Urinary bladder (tissue), 4 donors: ENCODE results near the gene MRGPRG. TPM values are rescaled to one million over a fixed set of nuclear protein-coding genes. Genes with fewer than 3 reads are reported as not detected.

Source experiments
- DNase-seq: peaks from one replicate; pipeline ENCODE4 v3.0.0-alpha.2; 2015; ENCODE audit errors: extremely low spot score
- H3K27ac ChIP-seq: one replicate; pipeline ENCODE4 v1.5.1; 2013; ENCODE audit warnings: low read depth, mild to moderate bottlenecking, moderate library complexity
- H3K36me3 ChIP-seq: one replicate; pipeline ENCODE4 v1.6.1; 2013; ENCODE audit warnings: mild to moderate bottlenecking, moderate library complexity; ENCODE audit not compliant: insufficient read depth
- H3K4me1 ChIP-seq: one replicate; pipeline ENCODE4 v1.6.1; 2013; ENCODE audit warnings: mild to moderate bottlenecking, moderate library complexity; ENCODE audit not compliant: insufficient read depth
- H3K4me3 ChIP-seq: one replicate; pipeline ENCODE4 v1.5.1; 2013; ENCODE audit warnings: low read depth, low read length
- WGBS: extraction: QIAGEN DNeasy Blood & Tissue Kit; methylation state at CpG from one replicate; pipeline ENCODE4 v1.1.7; 2013; 5-methylcytosine and 5-hydroxymethylcytosine counted together
- polyA plus RNA-seq: library from polyadenylated mRNA; stranded (reverse); fragments of 200-250 nt; gene quantifications from one replicate; pipeline ENCODE4 v1.2.3, GENCODE V29; 2013
- total RNA-seq: library from RNA; depleted of rRNA; stranded (reverse); fragments of >200 nt; gene quantifications from one replicate; pipeline ENCODE4 v1.2.3, GENCODE V29; 2014
- donor health status: healthy with polysubstance abuse.
- donor health status: healthy.

MRGPRG gene
- total and polyA plus RNA-seq, 2 donors = not detected

GRCh38 chr11:3206922-3207204, 11.8 kb downstream of the MRGPRG start:
- Histone ChIP-seq H3K4me1 (no peaks in the 10 kb centered on the region), H3K4me3 (no peak overlapping the region), H3K36me3 (no peaks in the 10 kb centered on the region), H3K27ac (no peak overlapping the region)
- WGBS = 100% methylated on average over 1 of the region's 1 CpG
- no peak for DNase-seq

- WGBS = 82% methylated on average over 8 of the region's 8 CpGs
- H3K4me3 ChIP-seq = no peak overlapping the region
- no peaks in the 10 kb centered on the region for H3K36me3 ChIP-seq
- DNase-seq = no peak
- H3K27ac ChIP-seq = no peak overlapping the region
- H3K4me1 ChIP-seq = no peaks in the 10 kb centered on the region
These were observed 12.3 kb downstream of the MRGPRG start for GRCh38 chr11:3206156-3206921.

GRCh38 chr11:3205261-3206155, 13.1 kb downstream of the MRGPRG start:
- 45% methylated on average over 16 of the region's 16 CpGs for WGBS
- Histone ChIP-seq H3K4me1 (no peaks in the 10 kb centered on the region), H3K27ac (no peak overlapping the region), H3K4me3 (no peak overlapping the region), H3K36me3 (no peaks in the 10 kb centered on the region)
- no peak for DNase-seq

GRCh38 chr11:3204141-3205015, 14.2 kb downstream of the MRGPRG start:
- Histone ChIP-seq H3K36me3 (no peaks in the 10 kb centered on the region), H3K27ac (no peak overlapping the region), H3K4me1 (no peaks in the 10 kb centered on the region), H3K4me3 (no peak overlapping the region)
- 87% methylated on average over 24 of the region's 24 CpGs for WGBS
- DNase-seq = no peak

DNA sequence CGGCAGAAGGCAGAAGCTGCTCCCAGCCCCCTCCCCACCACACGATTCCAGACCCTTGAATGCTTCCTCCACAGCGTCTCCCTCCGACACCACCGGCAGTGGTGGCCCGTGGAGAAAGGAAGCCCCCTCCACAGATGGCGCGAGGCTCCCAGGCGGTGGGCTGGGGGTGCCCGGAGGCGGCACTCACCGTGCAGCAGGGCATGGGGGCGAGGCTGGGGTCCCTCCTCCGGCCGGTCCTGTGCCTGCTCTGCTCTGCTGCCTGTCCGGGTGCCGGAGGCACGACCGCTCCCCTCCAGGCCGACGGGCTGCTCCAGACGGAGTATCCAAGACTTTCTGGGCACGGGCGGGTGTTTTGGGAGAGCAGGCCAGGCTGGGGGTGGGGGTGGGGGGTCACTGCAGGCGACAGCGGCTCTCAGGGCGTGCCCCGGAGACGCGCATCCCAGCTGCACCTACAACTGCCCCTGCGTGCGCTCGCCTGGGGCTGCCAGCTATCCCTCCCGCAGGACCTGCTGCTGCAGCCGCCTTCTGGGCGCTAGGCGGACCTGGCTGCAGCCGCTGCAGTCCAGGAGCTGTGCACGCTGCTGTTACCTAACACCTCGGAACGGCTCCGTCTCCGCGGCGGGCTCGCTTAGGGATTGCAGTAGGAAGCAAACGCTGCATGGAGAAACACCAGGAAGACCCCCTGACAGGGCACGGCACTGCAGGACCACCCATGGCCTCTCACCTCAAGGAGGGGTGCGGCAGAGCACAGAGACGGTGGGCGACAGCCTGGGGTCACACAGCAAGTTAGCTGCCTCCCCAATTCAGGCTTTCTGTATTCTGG, 15.2 kb downstream of the MRGPRG start:
- no peak for DNase-seq
- Histone ChIP-seq H3K27ac (no peak overlapping the region), H3K4me1 (no peaks in the 10 kb centered on the region), H3K36me3 (no peaks in the 10 kb centered on the region), H3K4me3 (no peak overlapping the region)
- WGBS = 3% methylated on average over 51 of the region's 51 CpGs

- Histone ChIP-seq H3K27ac (no peak overlapping the region), H3K4me1 (no peaks in the 10 kb centered on the region), H3K4me3 (no peak overlapping the region), H3K36me3 (no peaks in the 10 kb centered on the region)
- WGBS = 9% methylated on average over 17 of the region's 17 CpGs
- DNase-seq = no peak
These were observed 15.9 kb downstream of the MRGPRG start for GRCh38 chr11:3202759-3203158.

DNA sequence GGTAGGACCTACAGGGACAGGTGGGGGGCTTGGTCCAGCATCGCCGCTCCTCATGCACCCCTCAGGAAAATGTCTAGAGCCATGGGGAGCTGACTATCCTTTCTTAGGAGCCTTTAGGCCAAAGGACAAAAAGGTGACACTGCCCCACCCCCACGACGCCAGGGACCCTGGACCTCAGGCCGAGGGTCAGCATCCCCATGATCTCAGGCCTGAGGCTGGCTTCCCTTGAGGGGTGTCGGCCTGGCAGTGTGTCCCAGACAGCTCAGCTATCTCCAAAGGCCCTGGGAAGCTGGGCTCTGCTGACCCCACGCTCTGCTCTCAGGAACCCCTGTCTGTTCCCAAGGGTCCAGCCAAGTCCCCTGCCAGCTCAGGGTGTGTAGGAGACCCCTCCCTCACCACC, 16.3 kb downstream of the MRGPRG start:
- 71% methylated on average over 7 of the region's 7 CpGs for WGBS
- no peaks in the 10 kb centered on the region for H3K36me3 ChIP-seq
- DNase-seq = no peak
- no peaks in the 10 kb centered on the region for H3K4me1 ChIP-seq
- H3K27ac ChIP-seq = no peak overlapping the region
- H3K4me3 ChIP-seq = no peak overlapping the region

DNA sequence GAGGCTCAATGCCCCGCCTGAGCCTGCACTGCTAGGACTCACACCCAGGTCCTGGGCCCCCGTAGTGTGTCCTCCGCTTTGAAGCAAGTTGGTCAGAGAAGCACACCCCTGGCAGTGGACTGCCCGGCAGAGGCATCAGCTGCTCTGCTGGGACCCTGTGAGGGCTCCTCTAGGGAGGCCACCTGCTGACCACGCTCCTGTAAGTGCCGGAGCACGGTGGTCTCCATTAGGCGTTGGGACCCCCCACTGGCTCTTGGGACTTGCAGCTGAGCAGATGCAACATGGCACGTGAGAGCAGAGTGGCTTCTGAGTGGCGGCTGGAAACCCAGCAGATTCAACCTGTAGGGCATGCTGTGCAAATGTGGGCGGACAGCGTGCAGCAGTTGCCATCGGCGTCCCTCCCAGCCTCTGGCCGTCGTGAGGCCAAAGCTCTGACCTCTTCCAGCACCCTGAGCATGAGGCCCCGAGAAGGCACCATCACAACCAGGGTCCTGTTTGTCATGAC, 16.9 kb downstream of the MRGPRG start:
- Histone ChIP-seq H3K4me1 (no peaks in the 10 kb centered on the region), H3K4me3 (no peak overlapping the region), H3K36me3 (no peaks in the 10 kb centered on the region), H3K27ac (no peak overlapping the region)
- DNase-seq = no peak
- WGBS = 78% methylated on average over 17 of the region's 17 CpGs

DNA sequence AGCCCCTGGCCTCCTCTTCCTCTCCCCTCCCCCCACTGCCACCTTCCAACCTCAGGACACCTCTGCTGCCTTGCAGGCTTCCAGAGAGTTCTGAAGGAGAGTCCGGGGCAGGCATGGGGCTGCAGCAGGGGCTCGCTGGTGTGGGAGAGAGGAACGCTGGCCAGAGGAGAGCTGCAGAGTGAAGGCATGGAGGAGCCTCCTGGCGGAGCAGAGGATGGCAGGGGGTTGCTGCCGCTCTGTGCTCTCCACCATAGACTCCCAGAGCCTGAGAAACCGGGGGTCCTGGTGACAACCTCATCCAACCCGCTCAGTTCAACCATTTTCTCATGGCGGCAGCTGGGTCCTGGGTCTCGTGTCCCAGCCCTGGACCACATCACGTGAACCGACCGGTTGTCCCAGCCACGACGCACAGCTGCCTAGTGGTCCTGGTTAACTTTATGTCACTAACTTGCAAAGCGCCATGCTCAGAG, 17.5 kb downstream of the MRGPRG start:
- no peak overlapping the region for H3K4me3 ChIP-seq
- 80% methylated on average over 15 of the region's 15 CpGs for WGBS
- DNase-seq = no peak
- H3K4me1 ChIP-seq = no peaks in the 10 kb centered on the region
- no peaks in the 10 kb centered on the region for H3K36me3 ChIP-seq
- no peak overlapping the region for H3K27ac ChIP-seq

DNA sequence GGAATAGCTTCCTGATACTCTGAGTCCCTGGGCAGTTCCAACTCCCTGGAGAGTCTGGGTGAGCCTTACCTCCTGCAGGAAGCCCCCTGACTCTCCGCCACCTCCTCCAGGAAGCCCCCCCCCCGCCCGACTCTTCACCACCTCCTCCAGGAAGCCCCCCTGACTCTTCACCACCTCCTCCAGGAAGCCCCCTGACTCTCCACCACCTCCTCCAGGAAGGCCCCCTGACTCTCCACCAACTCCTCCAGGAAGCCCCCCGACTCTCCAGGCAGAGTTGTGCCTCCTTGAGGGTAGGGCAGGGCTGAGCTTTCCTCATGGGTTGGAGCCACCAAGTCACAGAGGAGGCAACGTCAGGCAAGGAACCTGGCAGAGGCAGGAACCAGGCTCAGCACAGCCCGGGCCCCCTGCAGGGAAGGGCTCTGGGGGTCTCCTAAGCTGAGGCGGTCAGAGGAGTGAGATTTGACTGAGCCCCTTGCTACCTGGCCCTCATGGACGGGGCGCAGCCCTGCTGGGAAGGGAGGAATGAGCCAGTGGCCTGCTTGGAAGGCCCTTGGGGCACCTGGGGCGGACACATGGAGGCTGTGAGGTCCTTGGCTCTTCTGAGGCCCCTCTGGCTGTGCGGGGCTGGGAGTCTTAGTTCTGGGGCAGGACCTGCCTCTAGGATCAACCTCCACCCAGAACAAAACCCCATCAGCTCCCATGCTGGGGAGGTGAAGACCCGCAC, 18.1 kb downstream of the MRGPRG start:
- DNase-seq = no peak
- Histone ChIP-seq H3K4me1 (no peaks in the 10 kb centered on the region), H3K36me3 (no peaks in the 10 kb centered on the region), H3K27ac (no peak overlapping the region), H3K4me3 (no peak overlapping the region)
- 76% methylated on average over 12 of the region's 12 CpGs for WGBS

DNA sequence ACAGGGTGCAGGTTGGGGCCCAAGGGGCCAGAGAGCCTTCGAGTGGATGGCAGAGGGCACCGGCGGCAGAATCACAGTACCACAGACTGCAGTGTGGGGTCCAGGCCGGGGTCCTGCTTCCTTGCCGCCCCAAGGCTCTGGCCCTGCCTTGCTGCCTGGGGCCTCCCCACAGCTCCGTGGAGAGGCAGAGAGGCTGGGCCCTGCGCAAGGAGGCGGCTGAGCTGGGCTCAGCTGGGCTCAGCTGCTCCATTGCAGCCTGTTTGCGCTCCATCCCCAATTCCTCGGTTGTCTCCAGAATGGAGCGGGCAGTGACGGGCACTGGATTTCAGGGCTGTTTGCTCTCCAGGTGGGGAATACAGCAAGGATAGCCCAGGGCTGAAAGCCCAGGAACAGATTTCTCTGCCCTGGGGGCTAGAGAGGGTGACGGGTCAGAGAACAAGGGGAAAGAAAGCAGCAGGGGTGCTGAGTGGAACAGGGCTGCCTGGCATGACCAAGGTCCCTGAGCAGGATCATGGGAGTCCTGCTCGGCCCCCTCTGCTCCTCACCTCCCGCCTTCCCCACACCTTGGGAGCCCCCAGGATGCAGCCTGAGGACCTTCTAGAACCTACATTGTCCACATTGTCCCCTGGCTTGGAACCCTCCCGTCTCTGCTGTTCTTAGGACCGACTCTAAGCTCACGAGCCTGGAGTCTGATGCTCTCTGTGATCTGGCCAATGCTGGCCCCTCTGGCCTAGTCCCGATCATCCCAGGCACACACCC, 18.9 kb downstream of the MRGPRG start:
- 80% methylated on average over 19 of the region's 19 CpGs for WGBS
- no peak for DNase-seq

DNA sequence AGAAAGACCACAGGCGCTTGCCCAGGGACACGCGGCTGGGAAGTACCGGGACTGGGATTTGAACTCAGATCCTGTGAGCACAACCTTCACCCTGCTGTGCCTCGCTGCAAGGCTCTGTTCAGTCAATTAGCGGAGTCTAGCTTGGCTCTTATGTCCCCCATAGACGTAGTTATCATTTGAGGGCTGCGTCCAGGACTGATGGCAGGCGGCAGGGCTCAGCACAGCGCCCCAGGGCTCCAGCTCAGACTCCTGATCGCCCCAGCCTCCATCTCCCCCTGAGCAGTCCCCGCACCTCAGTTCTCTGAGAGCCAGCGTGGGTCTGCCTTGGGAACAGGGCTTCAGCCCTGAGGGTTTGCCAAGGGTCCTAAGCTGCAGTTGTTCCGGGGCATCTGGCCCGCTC, 19.8 kb downstream of the MRGPRG start:
- Histone ChIP-seq H3K27ac (no peak overlapping the region), H3K36me3 (no peaks in the 10 kb centered on the region), H3K4me3 (no peak overlapping the region), H3K4me1 (no peaks in the 10 kb centered on the region)
- no peak for DNase-seq
- 89% methylated on average over 15 of the region's 15 CpGs for WGBS

More for the DNA sequence above, 18.9 kb downstream of the MRGPRG start:
- no peaks in the 10 kb centered on the region for H3K4me1 ChIP-seq
- H3K4me3 ChIP-seq = no peak overlapping the region
- H3K27ac ChIP-seq = no peak overlapping the region
- H3K36me3 ChIP-seq = no peaks in the 10 kb centered on the region
